Glutamatergic neuron (in vitro differentiated cells): ENCODE results near the gene MAP3K15. TPM values are rescaled to one million over a fixed set of nuclear protein-coding genes. Genes with fewer than 3 reads are reported as not detected.
"Not testable (repeated sequence)": the region's sequence is repeated elsewhere in the genome, so short reads cannot be mapped to it uniquely, and the experiment has no call there.

Source experiments
- DNase-seq: peaks from one replicate; pipeline ENCODE4 v3.0.0; 2022
- H3K27ac Mint-ChIP-seq: one replicate; pipeline ENCODE4 v1.8.0; 2020; ENCODE audit warnings: mild to moderate bottlenecking, mixed read lengths, inconsistent platforms; ENCODE audit not compliant: unreplicated experiment
- H3K27me3 Mint-ChIP-seq: one replicate; pipeline ENCODE4 v1.8.0; 2020; ENCODE audit warnings: mild to moderate bottlenecking, moderate library complexity, mixed read lengths, inconsistent platforms; ENCODE audit not compliant: unreplicated experiment
- H3K36me3 Mint-ChIP-seq: one replicate; pipeline ENCODE4 v1.8.0; 2020; ENCODE audit warnings: mild to moderate bottlenecking, mixed read lengths, inconsistent platforms; ENCODE audit not compliant: unreplicated experiment
- H3K4me1 Mint-ChIP-seq: one replicate; pipeline ENCODE4 v1.8.0; 2020; ENCODE audit warnings: mild to moderate bottlenecking, low read depth, mixed read lengths, inconsistent platforms; ENCODE audit not compliant: unreplicated experiment
- H3K4me3 Mint-ChIP-seq: one replicate; pipeline ENCODE4 v1.8.0; 2020; ENCODE audit warnings: mild to moderate bottlenecking, mixed read lengths, inconsistent platforms; ENCODE audit not compliant: unreplicated experiment
- H3K9me3 Mint-ChIP-seq: one replicate; pipeline ENCODE4 v1.8.0; 2020; ENCODE audit warnings: mild to moderate bottlenecking, moderate library complexity, mixed read lengths, inconsistent platforms; ENCODE audit not compliant: unreplicated experiment
- CTCF ChIP-seq: fragments of 200-600 bp; sonication (generic); IDR thresholded peaks from one replicate; pipeline ENCODE4 v1.5.0; 2021; ENCODE audit not compliant: partially characterized antibody, unreplicated experiment
- total RNA-seq: library from RNA; stranded (reverse); fragmentation: NEBNext Ultra II Directional; extraction: Animal tissue kit (Norgen Biotek cat#: 25700); gene quantifications from one replicate; pipeline ENCODE4 v1.2.1, GENCODE V29; 2021; ENCODE audit not compliant: unreplicated experiment

MAP3K15 gene
- total RNA-seq, 1 donor from 2014 or later = 0.37 TPM

- no peak overlapping the region for H3K4me3 Mint-ChIP-seq
- H3K27ac Mint-ChIP-seq = no peak overlapping the region
- DNase-seq = no peak
- H3K36me3 Mint-ChIP-seq = no peaks in the 10 kb centered on the region
- no peaks in the 10 kb centered on the region for H3K4me1 Mint-ChIP-seq
- no peak for TF ChIP-seq CTCF
- no peaks in the 10 kb centered on the region for H3K9me3 Mint-ChIP-seq
- no peaks in the 10 kb centered on the region for H3K27me3 Mint-ChIP-seq
Measured at GRCh38 chrX:19462879-19463278, 52.4 kb downstream of the MAP3K15 start.

- DNase-seq = no peak
- no peak overlapping the region for H3K4me3 Mint-ChIP-seq
Measured at GRCh38 chrX:19462231-19462630, 53.1 kb downstream of the MAP3K15 start.

GRCh38 chrX:19457662-19458061 lies 57.6 kb downstream of the MAP3K15 start:
- Mint-ChIP-seq H3K27me3 (no peaks in the 10 kb centered on the region), H3K4me1 (no peaks in the 10 kb centered on the region), H3K27ac (no peak overlapping the region), H3K4me3 (no peak overlapping the region), H3K9me3 (no peaks in the 10 kb centered on the region), H3K36me3 (no peaks in the 10 kb centered on the region)
- no peak for TF ChIP-seq CTCF
- no peak for DNase-seq

More at GRCh38 chrX:19462231-19462630, 53.1 kb downstream of the MAP3K15 start:
- Mint-ChIP-seq H3K27me3 (no peaks in the 10 kb centered on the region), H3K4me1 (no peaks in the 10 kb centered on the region), H3K27ac (no peak overlapping the region), H3K36me3 (no peaks in the 10 kb centered on the region), H3K9me3 (no peaks in the 10 kb centered on the region)
- no peak for TF ChIP-seq CTCF

GRCh38 chrX:19448077-19448476 lies 67.2 kb downstream of the MAP3K15 start:
- no peak for DNase-seq
- Mint-ChIP-seq H3K27me3 (peaks cover 1% of the 10 kb centered on the region), H3K4me1 (no peaks in the 10 kb centered on the region), H3K36me3 (no peaks in the 10 kb centered on the region), H3K9me3 (no peaks in the 10 kb centered on the region), H3K27ac (no peak overlapping the region), H3K4me3 (no peak overlapping the region)
- TF ChIP-seq CTCF = no peak

- no peak for DNase-seq
- no peaks in the 10 kb centered on the region for H3K9me3 Mint-ChIP-seq
- H3K36me3 Mint-ChIP-seq = no peaks in the 10 kb centered on the region
- H3K4me1 Mint-ChIP-seq = no peaks in the 10 kb centered on the region
- H3K4me3 Mint-ChIP-seq = no peak overlapping the region
- peaks cover 1% of the 10 kb centered on the region for H3K27me3 Mint-ChIP-seq
- no peak for TF ChIP-seq CTCF
- no peak overlapping the region for H3K27ac Mint-ChIP-seq
Measured at GRCh38 chrX:19446397-19446796, 68.9 kb downstream of the MAP3K15 start.

- H3K27ac Mint-ChIP-seq, H3K9me3 Mint-ChIP-seq, H3K36me3 Mint-ChIP-seq, H3K4me1 Mint-ChIP-seq, DNase-seq, H3K4me3 Mint-ChIP-seq, H3K27me3 Mint-ChIP-seq: not testable (repeated sequence)
Measured at GRCh38 chrX:19445772-19446171, 69.5 kb downstream of the MAP3K15 start.
